Eye (tissue), 1 donor: ENCODE measurements around the gene PPARD.
A peak's percentile ranks its signal among the peaks of the same experiment; 100 is the strongest.
"Not testable (repeated sequence)": the region's sequence is repeated elsewhere in the genome, so short reads cannot be mapped to it uniquely, and the experiment has no call there.

Experiments
- DNase-seq: peaks from one replicate; pipeline ENCODE4 v3.0.0-alpha.2; 2015

The PPARD gene

DNA sequence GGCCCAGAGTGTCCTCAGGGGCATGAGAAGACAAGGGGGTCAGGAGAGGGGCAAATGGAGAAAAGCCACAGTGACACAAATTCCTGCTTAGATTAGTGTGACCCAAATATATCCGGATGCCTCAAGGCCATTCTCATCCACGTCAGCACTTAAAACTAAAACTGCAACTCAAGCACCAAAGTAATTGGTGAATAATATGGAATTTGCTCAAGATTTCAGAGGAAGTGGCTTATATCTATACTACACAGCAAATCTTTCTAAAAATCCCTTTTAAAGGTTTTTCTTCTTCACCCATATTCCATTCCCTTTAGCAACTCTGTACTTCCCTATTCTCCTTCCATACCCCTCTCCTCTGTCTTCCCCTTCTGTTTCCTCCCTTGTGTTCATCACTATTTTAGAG is 29.6 kb upstream of the PPARD start:
- DNase-seq: no peak

- DNase-seq: peak; percentile 85
Measured at GRCh38 chr6:35317483-35318195, 24.7 kb upstream of the PPARD start.

DNA sequence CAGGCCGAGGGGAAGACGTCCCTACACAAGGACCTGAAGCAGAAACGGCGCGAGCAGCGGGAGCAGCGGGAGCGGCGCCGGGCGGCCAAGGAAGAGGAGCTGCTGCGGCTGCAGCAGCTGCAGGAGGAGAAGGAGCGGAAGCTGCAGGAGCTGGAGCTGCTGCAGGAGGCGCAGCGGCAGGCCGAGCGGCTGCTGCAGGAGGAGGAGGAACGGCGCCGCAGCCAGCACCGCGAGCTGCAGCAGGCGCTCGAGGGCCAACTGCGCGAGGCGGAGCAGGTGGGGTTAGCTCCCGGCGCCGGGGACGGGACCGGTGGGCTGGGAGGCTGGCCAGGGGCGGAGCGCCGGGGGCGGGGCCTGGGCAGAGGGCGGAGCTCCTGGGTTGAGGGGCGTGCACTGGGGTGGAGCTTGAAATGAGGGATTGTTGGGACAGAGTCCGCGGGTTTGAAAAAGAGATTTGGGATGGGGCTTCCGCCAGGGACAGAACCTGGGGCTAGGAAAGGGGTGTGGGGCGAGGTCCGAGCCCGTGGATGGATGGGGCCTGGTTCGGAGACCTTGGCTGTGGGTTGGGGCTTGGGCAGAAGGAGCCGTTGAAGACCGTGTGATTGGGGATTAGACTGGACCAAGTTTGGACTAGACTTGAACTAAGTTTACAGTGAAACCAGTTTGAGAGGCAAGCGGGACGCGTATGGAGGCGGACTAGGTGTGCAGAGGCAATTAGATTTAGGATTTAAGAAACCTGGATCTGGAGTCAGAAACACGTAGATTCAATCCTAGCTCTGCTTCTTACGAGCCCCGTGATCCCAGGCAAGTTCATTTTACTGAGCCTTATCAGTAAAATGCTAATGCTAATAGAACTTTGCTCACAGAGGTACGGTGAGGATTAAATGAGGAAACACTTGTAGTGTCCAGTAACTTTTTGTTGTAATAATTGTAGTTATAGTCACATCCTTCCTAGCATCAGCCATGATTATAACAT is 23.9 kb upstream of the PPARD start:
- DNase-seq: peak; percentile 95

DNA sequence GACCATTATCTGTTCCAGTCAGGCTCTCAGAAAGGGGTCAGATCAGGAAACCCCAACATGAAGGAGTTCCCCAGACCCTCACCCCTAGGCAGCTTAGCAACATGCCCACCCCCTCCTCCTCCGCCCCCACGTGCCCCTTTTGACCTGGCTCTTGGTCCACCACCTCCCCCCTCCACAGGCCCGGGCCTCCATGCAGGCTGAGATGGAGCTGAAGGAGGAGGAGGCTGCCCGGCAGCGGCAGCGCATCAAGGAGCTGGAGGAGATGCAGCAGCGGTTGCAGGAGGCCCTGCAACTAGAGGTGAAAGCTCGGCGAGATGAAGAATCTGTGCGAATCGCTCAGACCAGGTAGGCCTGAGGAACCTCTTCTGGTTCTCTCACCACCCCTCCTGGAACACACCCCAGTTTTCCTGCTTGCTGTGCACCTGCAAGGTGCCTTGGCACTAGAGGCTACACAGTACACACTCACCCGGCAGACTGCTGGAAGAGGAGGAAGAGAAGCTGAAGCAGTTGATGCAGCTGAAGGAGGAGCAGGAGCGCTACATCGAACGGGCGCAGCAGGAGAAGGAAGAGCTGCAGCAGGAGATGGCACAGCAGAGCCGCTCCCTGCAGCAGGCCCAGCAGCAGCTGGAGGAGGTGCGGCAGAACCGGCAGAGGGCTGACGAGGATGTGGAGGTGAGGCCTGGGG is 22.9 kb upstream of the PPARD start:
- DNase-seq: no peak

- DNase-seq: no peak
Measured at GRCh38 chr6:35320031-35320410, 22.3 kb upstream of the PPARD start.

GRCh38 chr6:35321091-35321490 is 21.3 kb upstream of the PPARD start:
- no peak for DNase-seq

DNA sequence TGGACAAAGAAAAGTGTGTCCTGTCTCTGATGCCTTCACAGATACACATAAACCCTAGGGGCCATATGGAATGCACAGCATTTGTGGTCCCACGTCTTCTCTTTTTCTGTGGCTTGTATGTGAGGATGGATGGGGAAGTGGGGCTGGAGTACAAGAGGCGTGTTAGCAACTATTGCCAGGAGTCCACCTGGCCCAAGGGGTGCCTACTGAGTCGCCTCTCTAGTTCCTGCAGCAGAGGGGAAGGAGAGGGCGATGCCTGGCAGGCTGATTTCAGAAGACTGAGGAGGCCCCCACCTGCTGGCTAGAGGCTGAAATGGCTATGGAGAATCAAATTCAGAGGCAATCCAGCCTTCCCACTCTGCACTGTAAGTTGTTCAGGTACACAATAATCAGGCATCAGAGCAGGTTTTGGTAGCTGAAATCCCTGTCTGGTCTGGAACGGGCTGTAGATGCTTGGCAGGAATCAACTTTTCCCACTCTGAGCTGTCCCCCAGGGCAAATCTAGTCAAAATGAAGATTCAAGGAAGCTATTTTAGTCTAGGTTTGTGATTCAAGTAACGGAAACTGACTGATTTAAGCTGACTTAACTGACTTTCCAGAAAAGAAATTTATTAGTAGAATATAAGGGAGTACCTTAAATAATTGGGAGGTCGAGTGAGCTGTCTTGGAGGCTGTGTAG is 14.9 kb upstream of the PPARD start:
- DNase-seq: peak; percentile 63

DNA sequence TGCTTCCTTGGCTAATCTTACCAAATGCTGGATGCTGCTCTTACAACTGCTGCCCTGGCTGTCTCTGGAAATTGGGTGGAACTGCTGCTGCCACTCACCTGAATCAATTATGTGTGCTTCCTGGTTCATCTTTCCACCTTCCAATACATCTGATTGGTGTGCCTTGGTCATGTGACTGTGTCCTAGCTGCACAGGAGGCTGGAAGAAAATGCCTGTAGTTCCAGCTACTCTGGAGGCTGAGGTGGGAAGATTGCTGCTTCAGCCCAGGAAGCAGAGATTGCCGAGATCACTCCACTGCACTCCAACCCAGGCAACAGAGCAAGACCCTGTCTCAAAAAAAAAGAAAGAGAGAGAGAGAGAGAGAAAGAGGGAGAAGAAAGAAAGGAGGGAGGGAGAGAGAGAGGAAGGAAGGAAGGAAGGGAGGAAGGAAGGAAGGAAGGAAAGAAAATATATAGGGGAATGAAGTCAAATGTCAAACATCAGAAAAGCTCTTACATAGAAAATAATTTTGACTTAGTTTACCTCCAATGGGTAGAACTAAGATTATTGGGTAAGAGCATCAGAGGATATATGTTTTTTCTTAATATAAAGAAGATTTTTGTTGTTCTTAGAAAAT is 14.1 kb upstream of the PPARD start:
- DNase-seq: no peak

DNA sequence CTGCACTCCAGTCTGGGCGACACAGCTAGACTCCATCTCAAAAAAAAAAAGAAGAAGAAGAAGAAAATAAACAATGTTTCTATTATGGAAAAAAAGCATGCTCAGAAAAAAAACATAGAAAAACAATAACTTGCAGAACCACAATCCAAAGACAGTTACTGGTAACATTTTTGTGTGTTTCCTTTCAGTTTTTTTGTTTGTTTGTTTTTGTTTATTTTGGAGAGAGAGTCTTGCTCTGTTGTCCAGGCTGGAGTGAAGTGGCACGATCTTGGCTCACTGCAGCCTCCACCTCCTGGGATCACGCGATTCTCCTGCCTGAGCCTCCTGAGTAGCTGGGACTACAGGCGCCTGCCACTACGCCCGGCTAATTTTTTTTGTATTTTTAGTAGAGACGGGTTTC is 13.4 kb upstream of the PPARD start:
- DNase-seq: not testable (repeated sequence)

- DNase-seq: no peak
Measured at GRCh38 chr6:35330541-35331119, 11.7 kb upstream of the PPARD start.

GRCh38 chr6:35332074-35332887 is 10.1 kb upstream of the PPARD start:
- not testable (repeated sequence) for DNase-seq

DNA sequence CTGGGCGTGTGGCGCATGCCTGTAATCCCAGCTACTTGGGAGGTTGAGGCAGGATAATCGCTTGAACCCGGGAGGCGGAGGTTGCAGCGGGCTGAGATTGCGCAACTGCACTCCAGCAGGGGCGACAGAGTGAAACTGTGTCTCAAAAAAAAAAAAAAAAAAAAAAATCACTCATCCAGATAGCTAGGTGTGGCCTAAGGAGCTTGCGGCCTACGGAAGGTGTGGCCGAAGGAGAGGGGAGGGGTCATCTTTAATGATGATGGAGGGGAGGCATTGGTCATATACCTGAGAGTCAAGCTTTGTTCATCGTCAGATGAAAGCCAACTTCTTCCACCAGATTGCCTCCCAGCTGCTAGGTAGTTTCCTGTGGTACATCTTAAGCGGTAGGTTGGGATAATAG is 801 bp upstream of the PPARD start:
- no peak for DNase-seq

DNA sequence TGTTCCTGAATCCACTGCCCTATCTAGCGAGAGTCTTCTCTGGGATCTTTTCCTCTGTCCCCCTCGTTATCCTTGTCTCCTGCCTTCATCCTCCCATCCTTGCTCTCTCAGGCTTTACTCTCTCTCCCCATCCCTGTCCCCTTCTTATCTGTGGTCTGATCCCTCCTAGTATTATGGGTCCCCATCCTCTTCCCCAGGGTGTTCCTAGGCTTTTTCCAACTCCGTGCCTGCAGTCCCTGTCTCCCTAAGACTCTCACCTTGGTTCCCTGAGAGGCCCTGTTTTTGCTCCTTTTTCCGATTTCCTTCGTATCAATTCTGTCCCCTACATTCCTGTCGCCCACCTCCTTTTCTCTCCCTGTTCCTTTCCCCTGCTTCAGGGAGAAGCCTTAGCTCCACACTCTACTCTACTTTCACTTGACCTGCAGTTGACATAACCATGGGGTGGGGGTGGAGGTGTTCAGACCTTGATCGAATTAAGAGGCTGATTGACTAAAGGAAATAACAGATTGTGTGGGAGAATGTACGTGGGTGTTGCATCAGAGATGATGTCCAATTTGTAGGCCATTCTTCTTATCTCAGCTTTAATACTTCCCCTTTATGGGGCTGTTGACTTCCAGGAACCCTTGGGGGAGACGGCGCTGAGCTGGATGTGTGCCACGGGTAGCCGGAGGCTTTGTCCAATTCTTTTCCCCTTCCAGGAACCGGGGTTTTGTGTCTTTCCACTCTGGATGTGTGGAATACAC is 905 bp downstream of the PPARD start:
- peak; percentile 63 for DNase-seq

DNA sequence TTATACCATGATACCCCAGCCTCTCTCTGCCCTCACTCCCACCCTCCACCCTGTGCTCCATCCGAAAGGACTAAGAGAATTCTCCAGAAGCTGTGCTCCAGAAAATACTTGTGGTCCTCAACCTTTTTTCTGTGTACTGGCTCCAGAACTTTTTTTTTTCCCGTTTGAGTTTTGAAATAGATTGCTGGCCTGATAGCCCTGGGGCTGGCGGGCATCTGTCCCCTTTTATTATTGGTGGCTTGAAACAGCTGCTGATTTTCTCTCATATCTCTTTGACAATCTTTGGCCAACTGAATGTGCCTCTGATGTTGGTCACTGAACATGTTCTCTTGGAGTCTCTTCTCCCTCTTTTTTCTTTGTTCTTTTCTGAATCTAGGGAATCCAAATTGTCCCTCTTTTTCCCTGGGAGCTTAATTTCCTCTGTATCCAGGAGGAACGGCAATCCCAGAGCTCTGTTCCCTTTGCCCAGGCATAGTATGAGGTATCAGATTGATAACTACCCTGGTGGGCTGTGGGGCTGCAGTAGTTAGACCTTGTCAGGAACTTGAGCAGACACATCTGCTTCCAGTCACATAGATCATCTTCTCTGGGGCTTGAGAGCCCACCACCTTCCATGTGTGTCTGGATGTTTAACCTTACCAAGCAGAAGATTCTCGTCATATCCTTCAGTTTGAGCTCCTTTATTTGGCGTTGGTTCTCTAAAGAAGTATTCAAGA is 1.6 kb downstream of the PPARD start:
- DNase-seq: no peak

DNA sequence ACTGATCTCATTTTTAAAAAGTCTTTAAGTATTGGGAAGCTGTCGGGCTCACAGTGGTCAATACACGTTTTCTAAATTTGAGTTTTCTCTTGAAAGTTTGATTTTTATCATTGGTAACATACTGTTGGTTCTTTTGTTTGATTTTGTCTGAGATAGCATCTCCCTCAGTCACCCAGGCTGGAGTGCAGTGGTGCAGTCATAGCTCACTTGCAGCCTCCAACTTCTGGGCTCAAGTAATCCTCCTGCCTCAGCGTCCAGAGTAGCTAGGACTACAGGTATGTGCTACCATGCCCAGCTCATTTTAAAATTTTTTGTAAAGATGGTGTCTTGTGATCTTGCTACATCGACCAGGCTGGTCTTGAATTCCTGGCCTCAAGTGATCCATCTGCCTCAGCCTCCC is 9.1 kb downstream of the PPARD start:
- DNase-seq: no peak

DNA sequence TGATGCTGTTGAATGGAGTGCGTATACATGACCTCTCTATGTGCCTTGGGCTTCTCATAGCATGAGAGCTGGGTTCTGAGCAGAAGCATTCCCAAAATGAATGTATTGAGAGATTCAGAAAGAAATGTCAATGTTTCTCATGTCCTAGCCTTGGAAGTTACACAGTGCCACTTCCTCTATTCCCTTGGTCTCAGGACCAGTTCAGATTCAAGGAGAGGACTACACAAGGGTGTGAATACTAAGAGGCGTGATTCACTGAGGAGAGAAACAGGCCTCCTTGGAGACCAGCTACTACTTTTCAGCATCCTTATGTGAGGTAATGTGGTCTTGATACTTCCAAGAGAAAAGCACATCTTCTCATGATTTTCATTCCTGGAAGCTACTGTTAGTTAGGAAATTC is 10.4 kb downstream of the PPARD start:
- DNase-seq: no peak

DNA sequence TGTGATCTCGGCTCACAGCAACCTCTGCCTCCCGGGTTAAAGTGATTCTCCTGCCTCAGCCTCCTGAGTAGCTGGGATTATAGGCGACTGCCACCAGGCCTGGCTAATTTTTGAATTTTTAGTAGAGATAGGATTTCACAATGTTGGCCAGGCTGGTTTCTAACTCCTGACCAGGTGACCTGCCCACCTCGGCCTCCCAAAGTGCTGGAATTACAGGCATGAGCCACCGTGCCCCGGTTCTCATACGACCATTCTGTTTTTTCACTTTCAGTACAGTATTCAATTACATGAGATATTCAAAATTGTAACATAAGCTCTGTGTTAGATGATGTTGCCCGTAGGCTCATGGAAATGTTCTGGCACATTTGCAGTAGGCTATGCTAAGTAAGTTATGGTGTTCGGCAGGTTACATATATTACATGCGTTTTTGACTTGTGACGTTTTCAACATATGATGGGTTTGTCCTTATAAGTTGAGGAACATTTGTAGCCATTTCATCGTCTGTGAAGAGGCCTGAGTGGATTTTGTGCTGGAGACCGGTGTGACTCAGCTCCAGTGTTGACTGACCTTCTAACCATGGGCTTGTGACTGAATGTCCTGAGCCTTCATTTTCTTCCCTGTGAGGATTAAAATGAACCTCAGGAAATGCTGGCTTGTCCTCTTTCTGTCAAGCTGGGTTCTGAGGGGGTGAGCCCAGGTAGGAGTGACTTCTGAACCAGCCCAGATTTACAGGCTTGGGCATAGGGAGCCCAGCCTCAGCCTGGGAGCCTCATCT is 12.2 kb downstream of the PPARD start:
- DNase-seq: no peak

- DNase-seq: no peak
Measured at GRCh38 chr6:35356391-35356790, 14.0 kb downstream of the PPARD start.

- no peak for DNase-seq
Measured at GRCh38 chr6:35357677-35358076, 15.3 kb downstream of the PPARD start.
